Ascending aorta (tissue), 2 donors: Measurements from ENCODE around the gene KIF9. TPM values are rescaled to one million over a fixed set of nuclear protein-coding genes. Genes with fewer than 3 reads are reported as not detected.

Source experiments
- DNase-seq, 2 donors: peaks; one replicate each; pipeline ENCODE4 v3.0.0-alpha.2; 2019; ENCODE audit warnings: low spot score in 2 of 2
- H3K27ac ChIP-seq, 2 donors: fragments of 200-600 bp; sonication (generic); one replicate each; pipeline ENCODE4 v1.5.1; 2016 to 2017; ENCODE audit warnings: mild to moderate bottlenecking in 1 of 2
- H3K27me3 ChIP-seq: fragments of 200-600 bp; sonication (generic); one replicate; pipeline ENCODE4 v1.5.1; 2017
- H3K36me3 ChIP-seq, 2 donors: fragments of 200-600 bp; sonication (generic); one replicate each; pipeline ENCODE4 v1.5.1; 2016
- H3K4me1 ChIP-seq, 2 donors: fragments of 200-600 bp; sonication (generic); one replicate each; pipeline ENCODE4 v1.5.1; 2016 to 2017; ENCODE audit warnings: mild to moderate bottlenecking in 1 of 2
- H3K4me3 ChIP-seq, 2 donors: fragments of 200-600 bp; sonication (generic); one replicate each; pipeline ENCODE4 v1.5.1; 2016 to 2017; ENCODE audit warnings: mild to moderate bottlenecking in 1 of 2
- H3K9me3 ChIP-seq, 2 donors: fragments of 200-600 bp; sonication (generic); one replicate each; pipeline ENCODE4 v1.5.1; 2016
- CTCF ChIP-seq, 3 experiments: fragments of 200-600 bp in 2 of 3; fragments of 450-650 bp in 1 of 3; sonication (generic) in 2 of 3; IDR thresholded peaks; one replicate each; pipeline ENCODE4 v1.5.1; 2016 to 2019; ENCODE audit warnings: antibody characterized with exemption in 3 of 3, mild to moderate bottlenecking in 1 of 3, moderate library complexity in 1 of 3
- intact Hi-C: fragments of 100-400 bp; cut with DNase I; formaldehyde crosslinking; loops from one replicate; pipeline ENCODE4 v1.15.1; 2023
- total RNA-seq: library from RNA; depleted of rRNA; stranded (reverse); fragments of >200 nt; gene quantifications from one replicate; pipeline ENCODE4 v1.1.0, GENCODE V29; 2016

The KIF9 gene
- total RNA-seq, 1 donor from 2014 or later = not detected

- intact Hi-C loops = no loop called here
- H3K36me3 ChIP-seq = no peaks in the 10 kb centered on the region
Measured at GRCh38 chr3:47228088-47228487, 54.5 kb downstream of the KIF9 start.

GRCh38 chr3:47227678-47228077 lies 54.9 kb downstream of the KIF9 start:
- Histone ChIP-seq H3K4me3 (no peak overlapping the region), H3K4me1 (no peaks in the 10 kb centered on the region), H3K36me3 (no peaks in the 10 kb centered on the region), H3K9me3 (no peaks in the 10 kb centered on the region), H3K27me3 (no peaks in the 10 kb centered on the region), H3K27ac (no peak overlapping the region)
- intact Hi-C loops = no loop called here
- TF ChIP-seq CTCF (IDR thresholded peaks at IDR 0.05) = no peak
- DNase-seq = no peak

More at GRCh38 chr3:47228088-47228487, 54.5 kb downstream of the KIF9 start:
- Histone ChIP-seq H3K4me3 (no peak overlapping the region), H3K9me3 (no peaks in the 10 kb centered on the region), H3K27ac (no peak overlapping the region), H3K4me1 (no peaks in the 10 kb centered on the region), H3K27me3 (no peaks in the 10 kb centered on the region)
- no peak for TF ChIP-seq CTCF (IDR thresholded peaks at IDR 0.05)
- no peak for DNase-seq

GRCh38 chr3:47225310-47225906 lies 57.2 kb downstream of the KIF9 start:
- DNase-seq = no peak
- TF ChIP-seq CTCF (IDR thresholded peaks at IDR 0.05) = no peak
- Histone ChIP-seq H3K27me3 (no peaks in the 10 kb centered on the region), H3K36me3 (no peaks in the 10 kb centered on the region), H3K27ac (no peak overlapping the region), H3K4me3 (no peak overlapping the region), H3K9me3 (no peaks in the 10 kb centered on the region), H3K4me1 (no peaks in the 10 kb centered on the region)
- intact Hi-C loops = no loop called here

- H3K27me3 ChIP-seq = no peaks in the 10 kb centered on the region
- DNase-seq = no peak
- no peak overlapping the region for H3K27ac ChIP-seq
- intact Hi-C loops = no loop called here
- TF ChIP-seq CTCF (IDR thresholded peaks at IDR 0.05) = no peak
- no peak overlapping the region for H3K4me3 ChIP-seq
- H3K36me3 ChIP-seq = no peaks in the 10 kb centered on the region
- no peaks in the 10 kb centered on the region for H3K9me3 ChIP-seq
- no peaks in the 10 kb centered on the region for H3K4me1 ChIP-seq
Measured at GRCh38 chr3:47223755-47224154, 58.8 kb downstream of the KIF9 start.

GRCh38 chr3:47221798-47222197 lies 60.8 kb downstream of the KIF9 start:
- no peak for DNase-seq
- H3K9me3 ChIP-seq = no peaks in the 10 kb centered on the region
- no peak for TF ChIP-seq CTCF (IDR thresholded peaks at IDR 0.05)
- intact Hi-C loops = no loop called here
- H3K27ac ChIP-seq = no peak overlapping the region
- H3K4me1 ChIP-seq = no peaks in the 10 kb centered on the region
- no peaks in the 10 kb centered on the region for H3K27me3 ChIP-seq
- H3K4me3 ChIP-seq = no peak overlapping the region
- no peaks in the 10 kb centered on the region for H3K36me3 ChIP-seq
